HCT116 (cell line): ENCODE results near the gene CDK14. TPM values are rescaled to one million over a fixed set of nuclear protein-coding genes. Genes with fewer than 3 reads are reported as not detected.

ENCODE experiments used
- ATAC-seq: fragments of 200-7000 bp; cut with Tn5 transposase; 2 replicates; pipeline ENCODE4 v1.9.1; 2020; ENCODE audit warnings: mild to moderate bottlenecking, moderate library complexity
- BruUV-seq: library from RNA; stranded (reverse); fragments of 400-500 nt; replicated peaks from 2 replicates; lab custom pipeline; 2021; lab: Mats Ljungman, UMichigan
- CTCF ChIA-PET: fragments of 300-600 bp; sonication (Branson Sonifier 250); formaldehyde crosslinking; loops from one replicate; lab custom pipeline; 2021; ENCODE audit warnings: antibody characterized with exemption; lab: Charles Lee
- POLR2A ChIA-PET: fragments of 300-600, 350-600 bp; sonication (Branson Sonifier 250); formaldehyde crosslinking; loops from one replicate; lab custom pipeline; 2021; ENCODE audit warnings: antibody characterized with exemption; lab: Charles Lee
- RAD21 ChIA-PET, 2 experiments: fragments of 300-600 bp; sonication (Branson Sonifier 250); formaldehyde crosslinking; loops; one replicate each; lab custom pipeline; 2023; ENCODE audit warnings: low total read pairs in 2 of 2; ENCODE audit not compliant: uncharacterized antibody in 2 of 2, unreplicated experiment in 2 of 2, low non-redundant PET in 1 of 2; lab: Charles Lee
- DNase-seq: peaks from one replicate; pipeline ENCODE4 v3.0.0-alpha.2; 2010; ENCODE audit warnings: low read depth, low spot score
- H2AFZ ChIP-seq: fragments of 200-600 bp; shearing (Covaris generic), sonication (generic); 2 replicates; pipeline ENCODE4 v1.6.1; 2017; ENCODE audit warnings: low read depth, mixed run types, mixed read lengths, antibody characterized with exemption, low read length; ENCODE audit not compliant: poor library complexity, severe bottlenecking
- H3K27ac ChIP-seq: 2 replicates; pipeline ENCODE4 v1.5.1; 2012; ENCODE audit warnings: low read depth, low read length
- H3K27me3 ChIP-seq: fragments of 200-600 bp; sonication (generic); 2 replicates; pipeline ENCODE4 v1.6.1; 2016; ENCODE audit warnings: mixed run types, low read length, mixed read lengths; ENCODE audit not compliant: insufficient read depth
- H3K36me3 ChIP-seq, 2 experiments: fragments of 200-500 bp in 1 of 2; fragments of 200-600 bp in 1 of 2; sonication (Bioruptor generic) in 1 of 2; sonication (generic) in 1 of 2; 2 replicates each; pipeline versions ENCODE4 v1.5.1 to v1.6.1; 2014 to 2016; ENCODE audit warnings: low read length in 2 of 2, inconsistent platforms in 1 of 2, mixed read lengths in 1 of 2, mixed run types in 1 of 2; ENCODE audit not compliant: insufficient read depth in 2 of 2, control insufficient read depth in 1 of 2
- H3K4me1 ChIP-seq, 2 experiments: fragments of 200-600 bp in 1 of 2; sonication (generic) in 1 of 2; 2 replicates each; pipeline versions ENCODE4 v1.5.1 to v1.6.1; 2012 to 2017; ENCODE audit warnings: low read length in 2 of 2, inconsistent platforms in 1 of 2, mild to moderate bottlenecking in 1 of 2, mixed read lengths in 1 of 2, mixed run types in 1 of 2, moderate library complexity in 1 of 2; ENCODE audit not compliant: insufficient read depth in 2 of 2, control insufficient read depth in 1 of 2
- H3K4me2 ChIP-seq: fragments of 200-600 bp; sonication (generic); 2 replicates; pipeline ENCODE4 v1.6.1; 2017; ENCODE audit warnings: mixed run types, low read length, mixed read lengths
- H3K4me3 ChIP-seq, 2 experiments: fragments of 200-600 bp in 1 of 2; sonication (generic) in 1 of 2; replicated peaks in 1 of 2; 2 replicates each; pipeline ENCODE4 v1.5.1; 2011 to 2016; ENCODE audit warnings: low read length in 2 of 2, control low read depth in 1 of 2, low read depth in 1 of 2, mild to moderate bottlenecking in 1 of 2, mixed read lengths in 1 of 2, mixed run types in 1 of 2
- H3K79me2 ChIP-seq: fragments of 200-600 bp; sonication (generic); 2 replicates; pipeline ENCODE4 v1.6.1; 2017; ENCODE audit warnings: mild to moderate bottlenecking, mixed run types, low read length, moderate library complexity, mixed read lengths; ENCODE audit not compliant: insufficient read depth
- H3K9ac ChIP-seq: fragments of 200-600 bp; sonication (generic); 2 replicates; pipeline ENCODE4 v1.6.1; 2016; ENCODE audit warnings: low read length, mixed read lengths
- H3K9me2 ChIP-seq: fragments of 200-600 bp; sonication (generic), shearing (Covaris generic); 2 replicates; pipeline ENCODE4 v1.6.1; 2017; ENCODE audit warnings: mixed run types, mild to moderate bottlenecking, moderate library complexity; ENCODE audit not compliant: insufficient read depth
- H3K9me3 ChIP-seq, 2 experiments: fragments of 200-500 bp in 1 of 2; fragments of 200-600 bp in 1 of 2; sonication (Bioruptor generic) in 1 of 2; sonication (generic) in 1 of 2; 2 replicates each; pipeline ENCODE4 v1.6.1; 2014 to 2017; ENCODE audit warnings: low read length in 2 of 2, mixed read lengths in 2 of 2, inconsistent platforms in 1 of 2, low read depth in 1 of 2, mild to moderate bottlenecking in 1 of 2, mixed run types in 1 of 2, moderate library complexity in 1 of 2; ENCODE audit not compliant: control insufficient read depth in 1 of 2, insufficient read depth in 1 of 2
- H4K20me1 ChIP-seq: fragments of 200-600 bp; sonication (generic), shearing (Covaris generic); 2 replicates; pipeline ENCODE4 v1.6.1; 2017; ENCODE audit warnings: mixed run types, mild to moderate bottlenecking, moderate library complexity; ENCODE audit not compliant: insufficient read depth
- CBX3 ChIP-seq: IDR thresholded peaks from 2 replicates; pipeline ENCODE4 v1.6.1; 2012; ENCODE audit warnings: low read depth
- EGR1 ChIP-seq: IDR thresholded peaks from 2 replicates; pipeline ENCODE4 v1.6.1; 2012; ENCODE audit warnings: low read depth
- EZH2 ChIP-seq: fragments of 200-600 bp; sonication (generic); IDR thresholded peaks from 2 replicates; pipeline ENCODE4 v1.6.1; 2017; ENCODE audit warnings: antibody characterized with exemption, mixed run types
- EZH2phosphoT487 ChIP-seq: fragments of 200-600 bp; IDR thresholded peaks from 2 replicates; pipeline ENCODE4 v1.6.1; 2018; ENCODE audit warnings: antibody characterized with exemption, borderline replicate concordance
- FOSL1 ChIP-seq: IDR thresholded peaks from 2 replicates; pipeline ENCODE4 v1.6.1; 2012; ENCODE audit warnings: low read depth
- SIN3A ChIP-seq: IDR thresholded peaks from 2 replicates; pipeline ENCODE4 v1.6.1; 2012; ENCODE audit warnings: low read depth
- SP1 ChIP-seq: IDR thresholded peaks from 2 replicates; pipeline ENCODE4 v1.6.1; 2012; ENCODE audit warnings: low read depth
- TCF7L2 ChIP-seq: IDR thresholded peaks from 2 replicates; pipeline ENCODE4 v1.7.0; 2011; ENCODE audit warnings: borderline replicate concordance, inconsistent platforms; ENCODE audit not compliant: insufficient read depth, insufficient read length; ENCODE audit errors: extremely low read depth
- YY1 ChIP-seq: IDR thresholded peaks from 2 replicates; pipeline ENCODE4 v1.6.1; 2011; ENCODE audit warnings: low read length, low read depth, moderate library complexity, mild to moderate bottlenecking; ENCODE audit not compliant: insufficient replicate concordance; ENCODE audit errors: extremely low read depth
- ZFX ChIP-seq: fragments of 450-650 bp; IDR thresholded peaks from 2 replicates; pipeline ENCODE4 v1.6.1; 2017
- ZNF274 ChIP-seq: fragments of 200-500 bp; sonication (Bioruptor generic); IDR thresholded peaks from 2 replicates; pipeline ENCODE4 v1.6.1; 2014; ENCODE audit warnings: mild to moderate bottlenecking, low read depth, low read length, inconsistent platforms
- intact Hi-C: fragments of 100-400 bp; cut with micrococcal nuclease; formaldehyde crosslinking; loops from 2 replicates; pipeline ENCODE4 v1.10.0; 2022
- total RNA-seq: library from RNA; stranded (reverse); gene quantifications from one replicate; pipeline ENCODE4 v1.2.1, GENCODE V29; 2021; ENCODE audit not compliant: unreplicated experiment
- TF ChIP-seq, protein P1 (sequence below): IDR thresholded peaks from 2 replicates; pipeline ENCODE4 v1.6.1; 2012
- TF ChIP-seq, protein P2 (sequence below): IDR thresholded peaks from 2 replicates; pipeline ENCODE4 v1.6.1; 2011; ENCODE audit warnings: mild to moderate bottlenecking, low read length, moderate library complexity; ENCODE audit not compliant: insufficient replicate concordance; ENCODE audit errors: extremely low read depth
- TF ChIP-seq, protein P3 (sequence below): IDR thresholded peaks from 2 replicates; pipeline ENCODE4 v1.6.1; 2012

The CDK14 gene
- total RNA-seq, 1 experiment from 2014 or later: 10.2 TPM

DNA sequence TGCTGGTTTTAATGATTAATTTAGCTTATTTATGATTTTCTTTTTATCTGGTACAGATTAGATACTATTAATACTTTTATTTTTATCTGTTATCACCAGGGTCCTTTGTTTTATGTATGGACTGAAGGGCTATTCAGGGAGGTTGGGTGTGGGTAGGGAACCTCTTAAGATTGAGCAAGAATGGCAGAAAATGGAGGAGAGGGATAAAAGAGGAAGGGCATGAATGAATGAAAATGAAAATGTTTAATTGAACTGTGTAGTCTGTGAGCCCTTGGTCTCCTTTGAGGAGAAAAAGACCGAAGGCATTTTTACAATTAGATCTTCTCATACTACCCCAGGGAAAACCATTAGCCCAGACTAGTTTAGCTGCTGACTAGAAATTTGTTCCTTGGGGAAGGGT lies 93.1 kb downstream of the CDK14 start (continued):
- TF ChIP-seq, protein P1, sequence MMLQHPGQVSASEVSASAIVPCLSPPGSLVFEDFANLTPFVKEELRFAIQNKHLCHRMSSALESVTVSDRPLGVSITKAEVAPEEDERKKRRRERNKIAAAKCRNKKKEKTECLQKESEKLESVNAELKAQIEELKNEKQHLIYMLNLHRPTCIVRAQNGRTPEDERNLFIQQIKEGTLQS: no peak
- TF ChIP-seq EGR1: no peak

DNA sequence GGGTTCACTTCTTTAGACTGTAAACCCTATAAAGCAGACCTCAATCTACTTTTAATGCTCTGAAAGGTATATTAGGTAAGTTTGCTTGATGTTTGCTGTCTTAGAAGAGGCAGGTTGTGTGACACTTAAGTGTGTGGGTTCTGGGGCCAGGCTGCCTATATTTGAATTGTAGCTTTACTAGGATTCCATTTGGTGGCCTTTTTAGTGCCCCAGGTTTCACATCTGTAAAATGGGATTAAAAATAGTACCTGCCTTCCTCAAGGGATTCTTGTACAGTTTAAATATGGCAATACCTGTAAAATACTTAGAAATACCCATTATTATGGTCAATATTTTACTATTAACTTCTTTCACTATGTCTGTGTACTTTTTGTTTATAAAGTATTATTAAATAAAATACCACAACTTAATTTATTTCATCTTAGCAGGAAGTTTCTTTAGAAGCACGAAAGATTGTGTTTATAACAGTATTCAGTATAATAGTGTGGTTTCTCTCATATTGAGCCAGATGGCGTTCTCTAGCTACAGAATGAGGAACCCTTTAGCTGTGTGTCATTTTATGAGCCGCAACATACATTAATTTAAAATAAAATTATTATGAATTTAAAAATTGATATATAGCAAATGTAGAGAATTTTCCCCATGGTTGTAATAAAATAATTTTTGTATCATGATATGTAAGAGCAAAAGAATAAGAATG lies 94.2 kb downstream of the CDK14 start:
- no peak overlapping the region for H3K4me2 ChIP-seq
- H3K27me3 ChIP-seq: no peaks in the 10 kb centered on the region
- H3K9me2 ChIP-seq: no peaks in the 10 kb centered on the region
- no peak overlapping the region for H3K9ac ChIP-seq
- no peaks in the 10 kb centered on the region for H4K20me1 ChIP-seq
- RAD21 ChIA-PET: no interaction called here
- intact Hi-C loops: no loop called here
- H3K4me3 ChIP-seq: no peak overlapping the region
- no peak for TF ChIP-seq SP1
- TF ChIP-seq EZH2: no peak
- TF ChIP-seq, protein P1: no peak
- TF ChIP-seq ZNF274: no peak
- TF ChIP-seq CBX3: no peak
- TF ChIP-seq TCF7L2: no peak
- TF ChIP-seq, protein P2, sequence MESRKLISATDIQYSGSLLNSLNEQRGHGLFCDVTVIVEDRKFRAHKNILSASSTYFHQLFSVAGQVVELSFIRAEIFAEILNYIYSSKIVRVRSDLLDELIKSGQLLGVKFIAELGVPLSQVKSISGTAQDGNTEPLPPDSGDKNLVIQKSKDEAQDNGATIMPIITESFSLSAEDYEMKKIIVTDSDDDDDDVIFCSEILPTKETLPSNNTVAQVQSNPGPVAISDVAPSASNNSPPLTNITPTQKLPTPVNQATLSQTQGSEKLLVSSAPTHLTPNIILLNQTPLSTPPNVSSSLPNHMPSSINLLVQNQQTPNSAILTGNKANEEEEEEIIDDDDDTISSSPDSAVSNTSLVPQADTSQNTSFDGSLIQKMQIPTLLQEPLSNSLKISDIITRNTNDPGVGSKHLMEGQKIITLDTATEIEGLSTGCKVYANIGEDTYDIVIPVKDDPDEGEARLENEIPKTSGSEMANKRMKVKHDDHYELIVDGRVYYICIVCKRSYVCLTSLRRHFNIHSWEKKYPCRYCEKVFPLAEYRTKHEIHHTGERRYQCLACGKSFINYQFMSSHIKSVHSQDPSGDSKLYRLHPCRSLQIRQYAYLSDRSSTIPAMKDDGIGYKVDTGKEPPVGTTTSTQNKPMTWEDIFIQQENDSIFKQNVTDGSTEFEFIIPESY: no peak
- no peak for TF ChIP-seq YY1
- TF ChIP-seq FOSL1: no peak
- TF ChIP-seq, protein P3, sequence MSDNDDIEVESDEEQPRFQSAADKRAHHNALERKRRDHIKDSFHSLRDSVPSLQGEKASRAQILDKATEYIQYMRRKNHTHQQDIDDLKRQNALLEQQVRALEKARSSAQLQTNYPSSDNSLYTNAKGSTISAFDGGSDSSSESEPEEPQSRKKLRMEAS: no peak
- no peak for TF ChIP-seq ZFX
- TF ChIP-seq EZH2phosphoT487: no peak
- no peak for TF ChIP-seq EGR1
- TF ChIP-seq SIN3A: no peak
- TF ChIP-seq, all 23 proteins: peak for 0
- no peak overlapping the region for H3K27ac ChIP-seq
- no peaks in the 10 kb centered on the region for H3K9me3 ChIP-seq
- ChIA-PET POLR2A (no interaction called here), CTCF (no interaction called here)
- no peaks in the 10 kb centered on the region for H3K36me3 ChIP-seq
- BruUV-seq: no TSS peak
- no peak for DNase-seq
- H3K4me1 ChIP-seq: no peaks in the 10 kb centered on the region
- no peaks in the 10 kb centered on the region for H3K79me2 ChIP-seq
- ATAC-seq: no peak
- no peak overlapping the region for H2AFZ ChIP-seq
